SU-DHL-6 (cell line): ENCODE measurements around the gene EPB41L1.

ENCODE experiments used
- H2AFZ ChIP-seq: fragments of 200-600 bp; sonication (generic); 2 replicates; pipeline ENCODE4 v1.6.1; 2014; ENCODE audit warnings: low read depth, mild to moderate bottlenecking, moderate library complexity, mixed read lengths, antibody characterized with exemption, low read length; ENCODE audit not compliant: severe bottlenecking
- H3F3A ChIP-seq: fragments of 200-600 bp; shearing (Covaris generic); 2 replicates; pipeline ENCODE4 v1.6.0; 2016; ENCODE audit warnings: antibody characterized with exemption, mild to moderate bottlenecking; ENCODE audit not compliant: insufficient read depth
- H3K27ac ChIP-seq: fragments of 200-600 bp; sonication (generic); 2 replicates; pipeline ENCODE4 v1.5.1; 2016; ENCODE audit warnings: low read depth, mild to moderate bottlenecking, low read length, moderate library complexity, mixed read lengths
- H3K27me3 ChIP-seq: fragments of 200-600 bp; sonication (generic), shearing (Covaris generic); 2 replicates; pipeline ENCODE4 v1.6.0; 2014; ENCODE audit warnings: mild to moderate bottlenecking, low read length
- H3K36me3 ChIP-seq: fragments of 200-600 bp; sonication (generic); 2 replicates; pipeline ENCODE4 v1.6.1; 2014; ENCODE audit warnings: mild to moderate bottlenecking, low read length, mixed read lengths
- H3K4me2 ChIP-seq: fragments of 300-600, 200-600 bp; shearing (Covaris generic), sonication (generic); 2 replicates; pipeline ENCODE4 v1.6.0; 2014; ENCODE audit warnings: low read length, low read depth, mild to moderate bottlenecking; ENCODE audit not compliant: poor library complexity, severe bottlenecking
- H3K4me3 ChIP-seq: fragments of 200-600 bp; sonication (generic); 2 replicates; pipeline ENCODE4 v1.5.1; 2014; ENCODE audit warnings: antibody characterized with exemption, low read length, mild to moderate bottlenecking, mixed read lengths; ENCODE audit not compliant: insufficient read depth, poor library complexity, severe bottlenecking
- H3K79me2 ChIP-seq: fragments of 200-600 bp; sonication (generic); 2 replicates; pipeline ENCODE4 v1.6.1; 2014; ENCODE audit warnings: mild to moderate bottlenecking, low read length, moderate library complexity; ENCODE audit not compliant: insufficient read depth
- H3K9ac ChIP-seq: fragments of 200-600 bp; sonication (generic); 2 replicates; pipeline ENCODE4 v1.7.0; 2014; ENCODE audit warnings: mild to moderate bottlenecking, low read length
- H3K9me2 ChIP-seq: fragments of 200-600 bp; sonication (generic); replicated peaks from 2 replicates; pipeline ENCODE4 v1.6.1; 2014; ENCODE audit warnings: low read length; ENCODE audit not compliant: insufficient read depth
- H3K9me3 ChIP-seq: fragments of 200-600 bp; sonication (generic); 2 replicates; pipeline ENCODE4 v1.6.1; 2014; ENCODE audit warnings: low read length, mixed read lengths; ENCODE audit not compliant: insufficient read depth
- H4K20me1 ChIP-seq: fragments of 200-600 bp; sonication (generic); 2 replicates; pipeline ENCODE4 v1.6.1; 2014; ENCODE audit warnings: low read depth, mild to moderate bottlenecking, antibody characterized with exemption, low read length, moderate library complexity, mixed read lengths
- CTCF ChIP-seq: fragments of 200-600 bp; sonication (generic); IDR thresholded peaks from one replicate; pipeline ENCODE4 v1.5.1; 2017; ENCODE audit warnings: antibody characterized with exemption, mild to moderate bottlenecking, low read length, moderate library complexity; ENCODE audit not compliant: insufficient read depth, poor library complexity, severe bottlenecking
- EZH2phosphoT487 ChIP-seq: fragments of 200-600 bp; sonication (generic), shearing (Covaris generic); conservative IDR thresholded peaks from 2 replicates; pipeline ENCODE4 v1.6.1; 2018; ENCODE audit warnings: mild to moderate bottlenecking, antibody characterized with exemption, low read length, moderate library complexity, mixed read lengths

Gene EPB41L1

GRCh38 chr20:36162272-36162966, 7.9 kb downstream of the EPB41L1 start:
- no peaks in the 10 kb centered on the region for H3F3A ChIP-seq
- TF ChIP-seq EZH2phosphoT487 (no peak), CTCF (no peak)
- no peak overlapping the region for H3K9ac ChIP-seq

DNA sequence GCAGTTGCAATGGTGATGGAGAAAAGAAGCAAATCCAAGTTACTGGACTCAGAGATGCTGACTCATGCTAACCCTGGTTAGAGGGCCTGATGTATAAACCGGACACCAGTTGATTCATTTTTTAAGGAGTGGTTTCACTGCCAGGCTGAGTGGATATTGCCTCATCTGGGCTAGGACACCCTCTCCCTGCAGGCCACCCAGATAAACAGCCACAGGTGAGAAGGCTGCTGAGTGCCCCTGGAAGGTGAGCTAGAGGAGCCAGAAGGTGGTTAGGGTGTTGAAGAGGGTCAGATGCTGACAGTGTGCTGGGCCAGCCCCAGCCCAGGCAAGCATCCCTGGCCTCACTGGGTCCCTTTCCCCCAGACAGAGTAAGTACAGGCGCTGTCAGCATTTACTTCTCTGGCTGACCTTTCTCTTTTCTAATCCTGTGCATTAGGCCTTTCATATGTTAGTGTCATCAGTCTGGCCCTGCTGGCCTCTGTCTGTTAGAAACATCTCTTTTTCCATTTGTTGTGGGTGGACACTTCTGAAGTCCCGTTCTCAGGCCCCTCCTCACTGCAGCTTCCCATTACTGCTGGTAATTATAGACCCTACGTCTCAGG, 13.5 kb downstream of the EPB41L1 start:
- no peak overlapping the region for H2AFZ ChIP-seq
- no peaks in the 10 kb centered on the region for H3K36me3 ChIP-seq
- no peak overlapping the region for H3K9ac ChIP-seq
- H3K27ac ChIP-seq: no peak overlapping the region
- H3K27me3 ChIP-seq: no peaks in the 10 kb centered on the region
- no peaks in the 10 kb centered on the region for H3K9me2 ChIP-seq
- H3F3A ChIP-seq: no peaks in the 10 kb centered on the region
- H3K79me2 ChIP-seq: no peaks in the 10 kb centered on the region
- H3K4me3 ChIP-seq: no peak overlapping the region
- TF ChIP-seq CTCF: no peak
- TF ChIP-seq EZH2phosphoT487: no peak
- H3K4me2 ChIP-seq: no peak overlapping the region
- H4K20me1 ChIP-seq: no peaks in the 10 kb centered on the region
- H3K9me3 ChIP-seq: no peaks in the 10 kb centered on the region

More at GRCh38 chr20:36162272-36162966, 7.9 kb downstream of the EPB41L1 start:
- Histone ChIP-seq H3K9me2 (no peaks in the 10 kb centered on the region), H4K20me1 (no peaks in the 10 kb centered on the region), H3K9me3 (no peaks in the 10 kb centered on the region), H3K79me2 (no peaks in the 10 kb centered on the region), H3K4me2 (no peak overlapping the region), H2AFZ (no peak overlapping the region), H3K4me3 (no peak overlapping the region), H3K27ac (no peak overlapping the region), H3K27me3 (no peaks in the 10 kb centered on the region), H3K36me3 (no peaks in the 10 kb centered on the region)

DNA sequence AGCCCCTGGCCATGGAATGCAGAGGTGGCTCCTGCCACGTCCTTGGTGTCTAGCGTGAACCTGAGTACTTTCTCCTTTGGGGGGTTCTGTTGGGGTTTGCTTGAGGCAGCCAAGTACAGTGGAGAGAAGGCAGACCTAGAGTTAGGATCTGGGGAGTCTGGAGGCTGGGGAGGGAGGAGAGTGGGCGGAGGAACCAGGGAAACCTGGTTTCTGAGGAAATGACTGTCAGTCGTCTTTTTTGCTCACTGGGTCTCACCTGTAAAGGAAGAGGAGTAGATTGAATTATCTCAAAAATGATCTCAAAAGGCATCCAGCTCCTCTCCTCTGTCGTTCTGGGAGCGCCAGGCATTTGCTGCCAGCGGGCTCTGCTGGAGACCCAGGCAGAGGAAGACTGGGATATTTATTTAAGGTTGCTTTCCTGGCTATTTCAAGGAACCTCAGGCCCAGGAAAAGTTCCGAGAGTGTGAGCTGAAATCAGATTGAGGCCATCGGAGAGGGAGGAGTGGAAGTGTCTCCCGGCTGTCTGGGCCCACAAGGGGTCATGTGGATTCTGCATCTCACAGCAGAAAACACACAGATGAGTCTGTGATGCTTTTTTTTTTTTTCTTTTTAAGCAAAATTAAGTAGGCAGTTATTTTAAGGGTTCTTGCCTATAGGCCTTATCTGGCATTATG, 16.1 kb downstream of the EPB41L1 start:
- no peak overlapping the region for H3K9ac ChIP-seq
- H2AFZ ChIP-seq: no peak overlapping the region
- no peaks in the 10 kb centered on the region for H3K79me2 ChIP-seq
- H3K27me3 ChIP-seq: no peaks in the 10 kb centered on the region
- H3K27ac ChIP-seq: no peak overlapping the region
- H4K20me1 ChIP-seq: no peaks in the 10 kb centered on the region
- no peak overlapping the region for H3K4me2 ChIP-seq
- no peaks in the 10 kb centered on the region for H3K36me3 ChIP-seq
- no peak overlapping the region for H3K4me3 ChIP-seq
- H3F3A ChIP-seq: no peaks in the 10 kb centered on the region
- TF ChIP-seq CTCF (no peak), EZH2phosphoT487 (no peak)
- no peaks in the 10 kb centered on the region for H3K9me3 ChIP-seq
- no peaks in the 10 kb centered on the region for H3K9me2 ChIP-seq
